K562 (cell line): Measurements from ENCODE around the gene TDRD10. TPM values are rescaled to one million over a fixed set of nuclear protein-coding genes. Genes with fewer than 3 reads are reported as not detected.

ENCODE experiments used
- ATAC-seq: fragments of 200-7000 bp; cut with Tn5 transposase; 3 replicates; pipeline ENCODE4 v1.9.1; 2020; ENCODE audit warnings: moderate library complexity
- BruUV-seq: library from RNA; stranded (reverse); fragments of 400-500 nt; replicated peaks from 2 replicates; lab custom pipeline; 2021; lab: Mats Ljungman, UMichigan
- CTCF ChIA-PET: fragments of 300-600 bp; formaldehyde crosslinking; extraction: SDS; loops from one replicate; lab custom pipeline; 2021; ENCODE audit warnings: low intra/inter-chr PET ratio; lab: Yijun Ruan, JAX
- POLR2A ChIA-PET: fragments of 300-600, 350-650 bp; sonication (Branson Sonifier 250); formaldehyde crosslinking; extraction: SDS; loops from one replicate; lab custom pipeline; 2021; ENCODE audit warnings: antibody characterized with exemption, inconsistent platforms; lab: Yijun Ruan, JAX
- DNase-seq, 4 experiments: peaks; one replicate each; pipeline versions ENCODE4 v3.0.0 to v3.0.0-alpha.2; 2011 to 2018; ENCODE audit warnings: low spot score in 3 of 4, mixed read lengths in 3 of 4; ENCODE audit errors: extremely low read depth in 1 of 4
- FAIRE-seq: peaks from 2 replicates; lab custom pipeline; 2011; peaks lifted over from hg19 to GRCh38; lab: Jason Lieb, UNC
- H2AFZ ChIP-seq: 2 replicates; pipeline ENCODE4 v1.6.0; 2011; ENCODE audit warnings: low read depth, low read length, control low read depth, inconsistent platforms
- H3K27ac ChIP-seq: fragments of 200-600 bp; 3 replicates; pipeline ENCODE4 v1.8.0; 2011; ENCODE audit warnings: low read depth, mild to moderate bottlenecking, control low read depth, inconsistent platforms, low read length, moderate library complexity, mixed read lengths; ENCODE audit errors: extremely low read depth
- H3K27me3 ChIP-seq, 2 experiments: fragments of 300-600 bp in 1 of 2; 2 replicates in 1 of 2; 3 replicates in 1 of 2; pipeline versions ENCODE4 v1.6.0 to v1.8.0; 2011; ENCODE audit warnings: inconsistent platforms in 2 of 2, low read length in 2 of 2, mild to moderate bottlenecking in 1 of 2, mixed read lengths in 1 of 2, moderate library complexity in 1 of 2; ENCODE audit not compliant: control insufficient read depth in 2 of 2, insufficient read depth in 2 of 2
- H3K36me3 ChIP-seq: fragments of 300-600 bp; 3 replicates; pipeline ENCODE4 v1.8.0; 2011; ENCODE audit warnings: mild to moderate bottlenecking, low read length, inconsistent platforms; ENCODE audit not compliant: control insufficient read depth, insufficient read depth
- H3K4me1 ChIP-seq, 2 experiments: fragments of 200-600 bp in 1 of 2; replicated peaks in 1 of 2; 2 replicates in 1 of 2; 3 replicates in 1 of 2; pipeline versions ENCODE4 v1.5.1 to v1.8.0; 2011; ENCODE audit warnings: inconsistent platforms in 2 of 2, low read length in 2 of 2, mild to moderate bottlenecking in 1 of 2, mixed read lengths in 1 of 2, moderate library complexity in 1 of 2; ENCODE audit not compliant: control insufficient read depth in 2 of 2, insufficient read depth in 2 of 2
- H3K4me2 ChIP-seq: 2 replicates; pipeline ENCODE4 v1.6.1; 2011; ENCODE audit warnings: low read length, control low read depth, inconsistent platforms, mixed read lengths; ENCODE audit not compliant: insufficient read depth
- H3K4me3 ChIP-seq: fragments of 200-600 bp; sonication (generic), shearing (Covaris generic); 2 replicates; pipeline ENCODE4 v1.5.1; 2016; ENCODE audit warnings: control low read depth, inconsistent platforms
- H3K79me2 ChIP-seq: fragments of 200-600 bp; 3 replicates; pipeline ENCODE4 v1.8.0; 2011; ENCODE audit warnings: low read length, inconsistent platforms; ENCODE audit not compliant: control insufficient read depth, insufficient read depth
- H3K9ac ChIP-seq, 2 experiments: 2 replicates each; pipeline versions ENCODE4 v1.6.0 to v1.6.1; 2011; ENCODE audit warnings: low read depth in 2 of 2, low read length in 2 of 2, control low read depth in 1 of 2, inconsistent platforms in 1 of 2, mild to moderate bottlenecking in 1 of 2, mixed read lengths in 1 of 2; ENCODE audit not compliant: insufficient read depth in 1 of 2
- H3K9me1 ChIP-seq: one replicate; pipeline ENCODE4 v1.6.0; 2011; ENCODE audit warnings: inconsistent platforms, mild to moderate bottlenecking, low read length, moderate library complexity; ENCODE audit not compliant: control insufficient read depth, insufficient read depth
- H3K9me3 ChIP-seq: replicated peaks from 2 replicates; pipeline ENCODE4 v1.5.1; 2011; ENCODE audit warnings: low read depth, low read length, inconsistent platforms; ENCODE audit not compliant: control insufficient read depth, insufficient read depth
- H4K20me1 ChIP-seq: replicated peaks from 2 replicates; pipeline ENCODE4 v1.6.1; 2011; ENCODE audit warnings: low read length, inconsistent platforms, mixed read lengths; ENCODE audit not compliant: control insufficient read depth, insufficient read depth
- CEBPZ ChIP-seq: fragments of 150-350 bp; IDR thresholded peaks from 2 replicates; pipeline ENCODE4 v1.6.1; 2014; ENCODE audit warnings: low read depth, mild to moderate bottlenecking, low read length, borderline replicate concordance
- CXXC5 ChIP-seq: fragments of 250-450 bp; sonication (Bioruptor Pico); IDR thresholded peaks from 2 replicates; pipeline ENCODE4 v1.8.0; 2022; ENCODE audit warnings: inconsistent platforms, mild to moderate bottlenecking, moderate library complexity
- DLX4 ChIP-seq: fragments of 250-450 bp; sonication (Bioruptor Pico); IDR thresholded peaks from 2 replicates; pipeline ENCODE4 v1.6.1; 2021; ENCODE audit warnings: mild to moderate bottlenecking
- EP400 ChIP-seq: fragments of 450-650 bp; IDR thresholded peaks from 2 replicates; pipeline ENCODE4 v1.6.1; 2017; ENCODE audit warnings: antibody characterized with exemption, mild to moderate bottlenecking, moderate library complexity
- ESRRA ChIP-seq: fragments of 450-650 bp; IDR thresholded peaks from 2 replicates; pipeline ENCODE4 v1.6.1; 2014; ENCODE audit warnings: low read depth, mild to moderate bottlenecking, moderate library complexity, borderline replicate concordance
- HIVEP1 ChIP-seq: fragments of 250-450 bp; sonication (Bioruptor Pico); IDR thresholded peaks from 2 replicates; pipeline ENCODE4 v1.4.0; 2020; ENCODE audit warnings: mild to moderate bottlenecking
- LEF1 ChIP-seq: fragments of 450-650 bp; IDR thresholded peaks from 2 replicates; pipeline ENCODE4 v1.6.1; 2016; ENCODE audit warnings: mild to moderate bottlenecking
- MCM5 ChIP-seq: fragments of 450-650 bp; IDR thresholded peaks from 2 replicates; pipeline ENCODE4 v1.6.1; 2016; ENCODE audit warnings: low read depth
- NFE2L1 ChIP-seq: fragments of 450-650 bp; IDR thresholded peaks from 2 replicates; pipeline ENCODE4 v1.6.1; 2016; ENCODE audit warnings: missing genetic modification characterization, low read depth, mild to moderate bottlenecking, missing compliant biosample characterization, moderate library complexity, borderline replicate concordance
- RNF2 ChIP-seq: sonication (generic); IDR thresholded peaks from 2 replicates; pipeline ENCODE4 v1.6.1; 2016
- SMARCE1 ChIP-seq: fragments of 450-650 bp; IDR thresholded peaks from 2 replicates; pipeline ENCODE4 v1.7.1; 2016; ENCODE audit warnings: mild to moderate bottlenecking
- TFAM ChIP-seq: fragments of 250-450 bp; sonication (Bioruptor Pico); conservative IDR thresholded peaks from 2 replicates; pipeline ENCODE4 v1.5.0; 2021; ENCODE audit warnings: mild to moderate bottlenecking, moderate library complexity
- ZBED1 ChIP-seq: IDR thresholded peaks from 2 replicates; pipeline ENCODE4 v1.6.1; 2014
- ZMIZ1 ChIP-seq, 2 experiments: fragments of 150-350 bp in 1 of 2; IDR thresholded peaks; 2 replicates each; pipeline ENCODE4 v1.6.1; 2012 to 2016; ENCODE audit warnings: low read depth in 2 of 2, low read length in 2 of 2, mild to moderate bottlenecking in 1 of 2, moderate library complexity in 1 of 2
- WGBS: fragments of 100-300 bp; shearing (Covaris generic); methylation state at CpG from one replicate; pipeline ENCODE4 v1.1.6; 2016; ENCODE audit warnings: low coverage, mixed read lengths; ENCODE audit not compliant: insufficient coverage; ENCODE audit errors: missing lambda C conversion rate; 5-methylcytosine and 5-hydroxymethylcytosine counted together
- in situ Hi-C: fragments of 300-500 bp; cut with MboI; formaldehyde crosslinking; loops from 4 replicates; pipeline ENCODE4 v1.15.0; 2018; ENCODE audit warnings: inconsistent platforms, mixed read lengths
- intact Hi-C: fragments of 100-400 bp; cut with micrococcal nuclease; formaldehyde crosslinking; loops from 2 replicates; pipeline ENCODE4 v1.14.2; 2022
- polyA plus RNA-seq, 8 experiments: library from polyadenylated mRNA; depleted of rRNA in 4 of 8; stranded (reverse) in 5 of 8; unstranded in 3 of 8; fragments of >200 nt; fragmentation: Nextera tagmentation in 2 of 8; fragmentation: Illumina TruSeq in 1 of 8; extraction: Ambion mirVana in 2 of 8; extraction: Trizol in 1 of 8; gene quantifications; 2 replicates each; pipeline versions ENCODE4 v1.2.1 to v1.2.3, GENCODE V29; 2011 to 2014; ENCODE audit warnings: inconsistent platforms in 1 of 8, missing spikeins in 1 of 8
- total RNA-seq, 7 experiments: library from RNA; depleted of rRNA in 6 of 7; stranded (reverse); fragments of >200 nt in 6 of 7; fragmentation: Illumina TruSeq in 2 of 7; extraction: Trizol in 2 of 7; gene quantifications; 2 replicates each; pipeline versions ENCODE4 v1.2.1 to v1.2.3, GENCODE V29; 2011 to 2021; ENCODE audit warnings: low replicate concordance in 1 of 7
- TF ChIP-seq, protein P1 (sequence below): fragments of 250-450 bp; sonication (Bioruptor Pico); IDR thresholded peaks from 2 replicates; pipeline ENCODE4 v1.5.0; 2020; ENCODE audit warnings: mild to moderate bottlenecking

TDRD10 gene
- total and polyA plus RNA-seq, 9 of the 15 experiments (the other 6 are each of a cell fraction or from before 2014, with no cell fraction given): not detected

- Histone ChIP-seq H3K79me2 (no peaks in the 10 kb centered on the region), H3K9me3 (no peaks in the 10 kb centered on the region), H3K4me2 (peak overlapping the region; percentile 22; the same call in 1 of the 2 replicates), H4K20me1 (no peaks in the 10 kb centered on the region), H3K9ac (no peak overlapping the region), H3K27me3 (0 out of 5 replicates have a peak, but pooled peaks cover 0 to 3% of the 10 kb centered on the region in 2 experiments), H3K4me3 (no peak overlapping the region), H3K36me3 (no peaks in the 10 kb centered on the region), H3K4me1 (peaks cover 14 to 33% of the 10 kb centered on the region in 2 experiments), H2AFZ (no peak overlapping the region), H3K9me1 (peaks cover 3% of the 10 kb centered on the region), H3K27ac (no peak overlapping the region)
- ChIA-PET CTCF (interaction anchor here (0.6 to 1.0 kb wide), 2 partner anchors 12 to 39 kb away, joined by 3 to 4 read pairs; no protein-coding TSS in a partner anchor), POLR2A (interaction anchor here (0.5 to 1.7 kb wide), 3 partner anchors 10 to 172 kb away, joined by 3 to 7 read pairs (median 4); no protein-coding TSS in a partner anchor)
- in situ Hi-C loops (no loop called here), intact Hi-C loops (no loop called here)
- BruUV-seq: no TSS peak
- peak in 3 of 4 experiments; percentile 27 to 75 (median 33) for DNase-seq
- 0% methylated on average over 1 of the region's 1 CpG for WGBS
- peak; percentile 68 for FAIRE-seq
- peak; percentile 55 for ATAC-seq
- TF ChIP-seq HIVEP1 (CRISPR knock-in tag) (no peak), RNF2 (no peak), CXXC5 (CRISPR knock-in tag) (no peak), SMARCE1 (0 out of 2 replicates have a peak, but pooled peaks have one; percentile 45), TFAM (CRISPR knock-in tag) (no peak), ZBED1 (no peak), DLX4 (no peak), MCM5 (no peak), CEBPZ (no peak), ZMIZ1 (IDR thresholded peaks at IDR 0.05; ENCODE audit: low read depth in 2 of 2, low read length in 2 of 2) (no peak), LEF1 (no peak), ESRRA (peak; percentile 94), NFE2L1 (tag) (no peak), EP400 (0 out of 2 replicates have a peak, but pooled peaks have one; percentile 20)
- TF ChIP-seq, protein P1, sequence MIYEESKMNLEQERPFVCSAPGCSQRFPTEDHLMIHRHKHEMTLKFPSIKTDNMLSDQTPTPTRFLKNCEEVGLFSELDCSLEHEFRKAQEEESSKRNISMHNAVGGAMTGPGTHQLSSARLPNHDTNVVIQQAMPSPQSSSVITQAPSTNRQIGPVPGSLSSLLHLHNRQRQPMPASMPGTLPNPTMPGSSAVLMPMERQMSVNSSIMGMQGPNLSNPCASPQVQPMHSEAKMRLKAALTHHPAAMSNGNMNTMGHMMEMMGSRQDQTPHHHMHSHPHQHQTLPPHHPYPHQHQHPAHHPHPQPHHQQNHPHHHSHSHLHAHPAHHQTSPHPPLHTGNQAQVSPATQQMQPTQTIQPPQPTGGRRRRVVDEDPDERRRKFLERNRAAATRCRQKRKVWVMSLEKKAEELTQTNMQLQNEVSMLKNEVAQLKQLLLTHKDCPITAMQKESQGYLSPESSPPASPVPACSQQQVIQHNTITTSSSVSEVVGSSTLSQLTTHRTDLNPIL (CRISPR knock-in tag): no peak
Measured at GRCh38 chr1:154490317-154490716, 11.7 kb upstream of the TDRD10 start.
